HepG2 (cell line): ENCODE results near the gene TPI1. TPM values are rescaled to one million over a fixed set of nuclear protein-coding genes. Genes with fewer than 3 reads are reported as not detected.

Experiments
- CEBPB ChIP-seq: IDR thresholded peaks from 2 replicates; pipeline ENCODE4 v1.6.1; 2011; ENCODE audit warnings: low read depth, low read length, improper control_type of control experiment, borderline replicate concordance
- CREBL2 ChIP-seq: sonication (generic); formaldehyde crosslinking; IDR thresholded peaks from 2 replicates; pipeline ENCODE4 v1.8.1; 2023; ENCODE audit warnings: missing genetic modification reagents, mild to moderate bottlenecking, borderline replicate concordance
- ELF4 ChIP-seq: sonication (generic); formaldehyde crosslinking; IDR thresholded peaks from 2 replicates; pipeline ENCODE4 v1.5.0; 2020; ENCODE audit warnings: missing genetic modification reagents, mild to moderate bottlenecking, moderate library complexity, borderline replicate concordance
- FOXJ3 ChIP-seq: sonication (generic); formaldehyde crosslinking; IDR thresholded peaks from 2 replicates; pipeline ENCODE4 v1.4.0; 2020; ENCODE audit warnings: missing genetic modification reagents, mild to moderate bottlenecking, borderline replicate concordance
- FOXO1 ChIP-seq: sonication (generic); formaldehyde crosslinking; IDR thresholded peaks from 2 replicates; pipeline ENCODE4 v1.4.0; 2020; ENCODE audit warnings: missing genetic modification reagents
- HCFC1 ChIP-seq: fragments of 150-350 bp; IDR thresholded peaks from 2 replicates; pipeline ENCODE4 v1.6.1; 2014; ENCODE audit warnings: low read depth, low read length
- JUN ChIP-seq: sonication (generic); formaldehyde crosslinking; IDR thresholded peaks from 2 replicates; pipeline ENCODE4 v1.4.0; 2020; ENCODE audit warnings: mild to moderate bottlenecking, missing genetic modification reagents
- KAT7 ChIP-seq: IDR thresholded peaks from 2 replicates; pipeline ENCODE4 v1.6.1; 2018; ENCODE audit warnings: borderline replicate concordance, missing compliant biosample characterization
- KAT8 ChIP-seq: IDR thresholded peaks from 2 replicates; pipeline ENCODE4 v1.6.1; 2016; ENCODE audit warnings: missing genetic modification reagents, missing compliant biosample characterization
- MAZ ChIP-seq, 2 experiments: sonication (generic) in 1 of 2; formaldehyde crosslinking in 1 of 2; IDR thresholded peaks; 2 replicates each; pipeline versions ENCODE4 v1.5.0 to v1.6.1; 2012 to 2020; ENCODE audit warnings: low read depth in 2 of 2, mild to moderate bottlenecking in 2 of 2, borderline replicate concordance in 1 of 2, improper control_type of control experiment in 1 of 2, low read length in 1 of 2, missing genetic modification reagents in 1 of 2, moderate library complexity in 1 of 2
- MIER3 ChIP-seq: IDR thresholded peaks from 2 replicates; pipeline ENCODE4 v1.6.1; 2016; ENCODE audit warnings: missing compliant biosample characterization, borderline replicate concordance
- NFE2L2 ChIP-seq: fragments of 150-350 bp; IDR thresholded peaks from 2 replicates; pipeline ENCODE4 v1.6.1; 2014; ENCODE audit warnings: low read length
- NFIC ChIP-seq: IDR thresholded peaks from 2 replicates; pipeline ENCODE4 v1.6.1; 2012; ENCODE audit warnings: mild to moderate bottlenecking, low read length, inconsistent platforms
- POLR2A ChIP-seq, 2 experiments: IDR thresholded peaks; 2 replicates each; pipeline ENCODE4 v1.6.1; 2011; ENCODE audit warnings: low read depth in 2 of 2, low read length in 2 of 2, mild to moderate bottlenecking in 1 of 2, moderate library complexity in 1 of 2; ENCODE audit not compliant: insufficient read depth in 1 of 2
- RARG ChIP-seq: sonication (generic); formaldehyde crosslinking; IDR thresholded peaks from 2 replicates; pipeline ENCODE4 v1.4.0; 2020; ENCODE audit warnings: low read depth, mild to moderate bottlenecking, missing genetic modification reagents
- RELA ChIP-seq: sonication (generic); formaldehyde crosslinking; IDR thresholded peaks from 2 replicates; pipeline ENCODE4 v1.4.0; 2020; ENCODE audit warnings: missing genetic modification reagents
- RFX3 ChIP-seq: IDR thresholded peaks from 2 replicates; pipeline ENCODE4 v1.6.1; 2016; ENCODE audit warnings: missing biosample characterization, missing genetic modification reagents
- SETDB1 ChIP-seq: sonication (generic); formaldehyde crosslinking; IDR thresholded peaks from 2 replicates; pipeline ENCODE4 v1.5.1; 2020; ENCODE audit warnings: missing genetic modification reagents, mild to moderate bottlenecking, borderline replicate concordance
- SRSF1 ChIP-seq: fragments of 200-400 bp; formaldehyde crosslinking; optimal IDR thresholded peaks from 2 replicates; pipeline ENCODE3; 2017; ENCODE audit warnings: mild to moderate bottlenecking, low read depth, low read length, moderate library complexity
- TCF7L2 ChIP-seq: IDR thresholded peaks from 2 replicates; pipeline ENCODE4 v1.6.1; 2011; ENCODE audit warnings: mild to moderate bottlenecking, low read depth, low read length, moderate library complexity
- THAP9 ChIP-seq: sonication (generic); formaldehyde crosslinking; IDR thresholded peaks from 2 replicates; pipeline ENCODE4; 2020; ENCODE audit warnings: missing genetic modification reagents, mild to moderate bottlenecking, borderline replicate concordance
- TRIM24 ChIP-seq: sonication (generic); formaldehyde crosslinking; IDR thresholded peaks from 2 replicates; pipeline ENCODE4 v1.8.0; 2022; ENCODE audit warnings: mild to moderate bottlenecking, missing genetic modification reagents
- ZIK1 ChIP-seq: sonication (generic); formaldehyde crosslinking; IDR thresholded peaks from 2 replicates; pipeline ENCODE4 v1.5.0; 2020; ENCODE audit warnings: mild to moderate bottlenecking, low read depth, missing genetic modification reagents, borderline replicate concordance
- ZNF138 ChIP-seq: sonication (generic); formaldehyde crosslinking; IDR thresholded peaks from 2 replicates; pipeline ENCODE4 v1.5.0; 2020; ENCODE audit warnings: mild to moderate bottlenecking, low read depth, missing genetic modification reagents
- ZNF17 ChIP-seq: sonication (generic); formaldehyde crosslinking; IDR thresholded peaks from 2 replicates; pipeline ENCODE4 v1.5.0; 2020; ENCODE audit warnings: mild to moderate bottlenecking, missing genetic modification reagents
- ZNF431 ChIP-seq: sonication (generic); formaldehyde crosslinking; IDR thresholded peaks from 2 replicates; pipeline ENCODE4 v1.9.0; 2022; ENCODE audit warnings: missing genetic modification reagents, low read depth, mild to moderate bottlenecking, borderline replicate concordance
- ZNF546 ChIP-seq: sonication (generic); formaldehyde crosslinking; conservative IDR thresholded peaks from 2 replicates; pipeline ENCODE4 v1.8.1; 2023; ENCODE audit warnings: mild to moderate bottlenecking, missing genetic modification reagents
- ZNF569 ChIP-seq: sonication (generic); formaldehyde crosslinking; IDR thresholded peaks from 2 replicates; pipeline ENCODE4 v1.5.0; 2020; ENCODE audit warnings: mild to moderate bottlenecking, missing genetic modification reagents, moderate library complexity, borderline replicate concordance
- ZNF747 ChIP-seq: sonication (generic); formaldehyde crosslinking; IDR thresholded peaks from 2 replicates; pipeline ENCODE4 v1.8.1; 2023; ENCODE audit warnings: missing genetic modification reagents, mild to moderate bottlenecking, borderline replicate concordance
- ZSCAN30 ChIP-seq: sonication (generic); formaldehyde crosslinking; IDR thresholded peaks from 2 replicates; pipeline ENCODE4 v1.5.0; 2020; ENCODE audit warnings: mild to moderate bottlenecking, missing genetic modification reagents
- polyA plus RNA-seq, 8 experiments: library from polyadenylated mRNA; depleted of rRNA in 3 of 8; stranded (reverse) in 7 of 8; unstranded in 1 of 8; fragments of >200 nt; fragmentation: Illumina TruSeq in 4 of 8; extraction: Trizol in 4 of 8; gene quantifications; 2 replicates each; pipeline versions ENCODE4 v1.2.1 to v1.2.3, GENCODE V29; 2011 to 2016; ENCODE audit warnings: low read depth in 4 of 8, missing spikeins in 1 of 8, mixed read lengths in 1 of 8; ENCODE audit not compliant: insufficient read depth in 1 of 8
- total RNA-seq, 5 experiments: library from RNA; depleted of rRNA; stranded (reverse); fragments of >200 nt; fragmentation: Illumina TruSeq; extraction: Trizol; gene quantifications; 2 replicates each; pipeline ENCODE4 v1.2.3, GENCODE V29; 2016; ENCODE audit warnings: low read depth in 1 of 5

TPI1 gene
- total and polyA plus RNA-seq, 2 of the 13 experiments (the other 11 are each of a cell fraction or from before 2014, with no cell fraction given) = 945 to 2,535 TPM

GRCh38 chr12:6851153-6851920 lies 16.0 kb upstream of the TPI1 start, which contains the start of gene CDCA3 (continued):
- TF ChIP-seq RELA (CRISPR knock-in tag) (no peak), TCF7L2 (no peak), FOXJ3 (CRISPR knock-in tag) (no peak), ZIK1 (CRISPR knock-in tag) (no peak; the same call in 1 of the 2 replicates), SETDB1 (no peak), ZSCAN30 (CRISPR knock-in tag) (no peak), POLR2A (IDR thresholded peaks at IDR 0.05; ENCODE audit: insufficient read depth in 1 of 2, low read depth in 2 of 2, low read length in 2 of 2) (peak; percentile 84 to 95), ZNF747 (CRISPR knock-in tag) (no peak), RARG (CRISPR knock-in tag) (no peak), JUN (CRISPR knock-in tag) (no peak), SRSF1 (no peak), ZNF138 (CRISPR knock-in tag) (no peak), ZNF17 (CRISPR knock-in tag) (no peak), MAZ (IDR thresholded peaks at IDR 0.05; ENCODE audit: borderline replicate concordance, low read depth, low read length) (no peak), MAZ (CRISPR knock-in tag; IDR thresholded peaks at IDR 0.05; ENCODE audit: low read depth) (no peak), ELF4 (CRISPR knock-in tag) (no peak), CEBPB (no peak), MIER3 (CRISPR knock-in tag) (no peak), THAP9 (CRISPR knock-in tag) (no peak), CREBL2 (no peak), FOXO1 (no peak), NFE2L2 (0 out of 2 replicates have a peak, but pooled peaks have one; percentile 8), RFX3 (CRISPR knock-in tag) (no peak), ZNF431 (no peak; the same call in 1 of the 2 replicates), NFIC (no peak), ZNF569 (CRISPR knock-in tag) (no peak), KAT7 (CRISPR knock-in tag) (no peak), ZNF546 (CRISPR knock-in tag) (no peak), TRIM24 (CRISPR knock-in tag) (no peak), KAT8 (CRISPR knock-in tag) (no peak), HCFC1 (no peak)
